SW 1271 (cell line): Measurements from ENCODE around the gene ARHGAP22.

ENCODE experiments used
- DNase-seq, 2 experiments: peaks; one replicate each; lab custom pipeline; 2025; lab: John Stamatoyannopoulos, UW

Gene ARHGAP22

GRCh38 chr10:48463318-48464003 lies 141.4 kb downstream of the ARHGAP22 start:
- no peak for DNase-seq

DNA sequence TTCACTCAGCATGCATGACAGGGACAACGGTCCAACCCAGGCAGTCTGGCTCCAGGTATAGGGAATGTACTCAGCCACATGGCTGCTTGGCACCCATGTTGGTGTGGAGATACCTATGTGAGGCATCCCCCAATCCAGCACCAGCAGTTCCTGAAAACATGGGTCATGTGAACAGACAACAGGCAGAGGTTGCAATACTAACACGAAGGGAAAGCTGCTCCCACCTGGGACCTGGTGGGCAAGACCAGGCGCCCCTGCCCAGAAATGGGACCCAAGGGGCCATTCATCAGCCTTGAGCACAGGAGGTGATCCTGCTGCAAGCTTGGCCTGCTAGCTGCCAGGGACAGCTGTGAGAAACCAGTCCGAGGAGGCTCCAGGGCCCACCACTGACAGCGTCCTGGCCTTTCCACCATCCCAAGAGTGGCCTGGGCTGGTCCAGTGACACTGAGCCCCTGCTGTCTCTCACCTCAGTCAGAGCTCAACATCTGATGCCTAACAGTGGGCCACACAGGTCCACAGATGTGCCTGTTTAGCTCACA lies 142.3 kb downstream of the ARHGAP22 start:
- no peak for DNase-seq

- DNase-seq, result no peak
Measured at GRCh38 chr10:48461623-48462481, 143.0 kb downstream of the ARHGAP22 start.

DNA sequence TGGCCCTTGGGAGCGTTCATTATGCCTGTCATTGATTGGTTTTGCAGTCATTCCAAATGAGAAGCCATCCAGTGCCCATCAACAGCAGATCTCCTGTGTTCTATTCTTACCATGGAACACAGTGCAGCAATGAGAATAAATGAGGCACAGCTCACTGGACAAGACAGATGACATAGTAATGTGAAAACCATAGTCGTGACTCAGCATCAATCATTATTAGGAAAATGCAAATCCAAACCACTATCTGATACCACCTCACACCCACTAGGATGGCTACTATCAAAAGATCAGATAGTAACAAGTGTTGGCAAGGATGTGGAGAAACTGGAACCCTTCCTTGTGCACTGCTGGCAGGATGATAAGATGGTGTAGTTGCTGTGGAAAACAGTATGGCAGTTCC lies 144.7 kb downstream of the ARHGAP22 start:
- no peak for DNase-seq

DNA sequence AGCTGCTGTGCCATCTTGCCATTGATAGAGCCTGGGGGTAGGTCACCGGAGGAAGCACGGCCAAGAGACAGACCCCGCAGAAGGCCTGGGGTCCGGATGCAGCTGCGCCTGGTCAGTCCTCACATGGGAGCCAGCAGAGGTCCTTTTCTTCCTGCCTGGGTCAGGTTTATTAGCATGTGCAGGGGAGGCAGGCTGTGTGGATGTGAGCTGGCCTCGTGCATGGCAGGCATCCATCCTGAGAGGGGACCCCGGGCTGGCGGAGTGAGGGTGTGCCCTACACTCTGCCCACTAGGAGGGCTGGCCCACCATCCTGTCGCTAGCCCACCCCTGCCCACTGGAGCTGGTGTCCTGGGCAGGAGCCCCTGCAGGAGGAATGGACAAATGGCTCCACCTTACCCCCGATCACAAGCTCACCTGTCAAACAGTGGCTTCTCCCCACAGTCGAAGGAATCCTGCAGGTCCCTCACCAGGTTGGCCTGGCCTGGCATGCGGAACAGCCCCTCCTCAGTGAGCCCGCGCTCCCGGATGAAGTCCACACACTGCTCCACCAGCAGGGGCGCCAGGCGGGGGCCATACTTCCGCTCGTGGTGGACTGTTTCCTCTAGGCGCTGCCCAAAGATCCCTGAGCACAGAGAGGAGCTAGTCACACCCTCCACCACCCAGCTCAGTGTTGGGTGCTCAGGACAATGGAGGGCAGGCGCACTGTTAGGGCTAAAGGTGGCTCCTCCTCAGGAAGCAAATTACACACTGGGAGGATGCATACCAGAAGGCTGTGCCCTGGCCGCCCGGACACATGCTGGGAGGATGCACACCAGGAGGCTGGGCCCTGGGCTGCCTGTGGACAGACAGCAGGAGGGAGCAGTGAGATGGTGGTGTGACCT lies 145.4 kb downstream of the ARHGAP22 start:
- DNase-seq, result no peak

DNA sequence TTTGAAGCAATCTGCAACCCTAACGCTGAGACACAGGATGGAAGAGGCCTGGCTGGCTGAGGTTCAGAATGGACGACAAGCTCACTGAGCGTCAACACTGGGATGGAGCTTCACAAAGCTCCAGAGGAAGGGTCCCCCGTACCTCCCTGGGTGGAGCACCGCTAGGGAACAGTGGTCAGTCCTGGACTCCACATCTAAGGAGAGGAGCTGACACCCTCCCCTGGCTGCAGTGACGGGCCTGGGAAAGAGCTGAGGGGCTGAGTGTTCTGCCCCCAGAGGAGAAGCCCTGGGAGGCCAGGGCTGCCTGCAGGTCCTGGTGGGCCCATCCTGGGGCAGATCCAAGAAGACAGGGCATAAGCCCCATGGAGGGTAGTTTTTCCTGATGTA lies 146.2 kb downstream of the ARHGAP22 start:
- no peak for DNase-seq

DNA sequence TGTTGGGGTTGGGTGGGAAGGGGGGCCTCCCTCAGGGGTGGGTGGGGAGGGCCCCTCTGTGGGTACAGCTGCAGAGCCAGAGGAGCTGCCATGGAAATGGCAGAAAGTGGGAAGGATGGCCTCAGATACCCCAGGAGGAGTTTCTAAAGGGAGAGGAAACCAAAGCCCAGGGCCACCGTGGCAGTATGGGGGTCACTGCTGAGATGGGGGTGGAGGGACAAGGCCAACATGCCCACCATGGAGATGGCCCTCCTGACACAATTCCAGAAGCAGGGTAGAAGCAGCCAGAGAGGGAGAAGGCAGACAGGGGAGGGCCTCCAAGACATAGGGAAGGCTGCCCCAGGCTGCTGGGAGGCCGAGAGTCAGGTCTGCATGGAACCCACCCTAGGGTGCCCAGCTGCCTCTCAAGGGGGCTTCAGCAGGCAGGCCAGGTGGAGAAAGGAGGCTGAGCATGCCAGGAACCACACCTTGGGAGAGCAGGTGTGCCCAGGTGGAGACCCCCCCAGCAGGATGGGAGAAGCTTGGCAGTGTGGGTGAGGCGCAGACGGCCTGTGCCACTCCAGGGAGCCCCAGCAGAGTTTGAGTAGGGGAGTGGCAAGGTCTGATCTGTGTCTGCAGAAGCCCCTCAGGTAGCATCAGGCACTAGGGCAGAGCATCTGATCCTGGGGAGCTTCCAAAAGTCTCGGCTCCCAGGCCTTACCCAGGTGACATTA lies 146.8 kb downstream of the ARHGAP22 start:
- DNase-seq, result no peak

GRCh38 chr10:48456808-48457761 lies 147.8 kb downstream of the ARHGAP22 start:
- DNase-seq, result no peak

DNA sequence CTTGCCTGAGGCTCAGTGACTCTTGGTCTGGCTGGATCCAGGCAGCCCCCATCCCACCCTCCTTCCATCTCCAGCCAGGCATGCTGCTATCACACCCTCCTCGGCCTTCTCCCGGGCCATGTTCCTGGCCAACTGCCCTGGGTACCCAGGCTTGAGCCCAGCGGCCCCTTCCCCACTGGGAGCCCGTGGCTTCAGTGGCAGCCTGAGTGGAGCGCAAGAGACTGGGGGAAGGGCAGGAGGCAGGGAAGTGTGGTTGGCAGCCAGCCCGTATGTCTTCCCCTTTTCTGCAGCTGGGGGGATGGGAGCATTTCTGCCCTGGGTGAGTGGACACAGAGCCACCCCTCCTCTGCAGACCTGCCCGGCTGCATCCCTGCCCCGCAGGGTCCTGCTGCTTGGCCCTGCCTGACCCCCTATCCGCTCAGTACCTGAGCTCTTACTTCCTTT lies 148.5 kb downstream of the ARHGAP22 start:
- DNase-seq, result no peak

- no peak for DNase-seq
Measured at GRCh38 chr10:48455392-48456151, 149.3 kb downstream of the ARHGAP22 start.

- DNase-seq, result no peak
Measured at GRCh38 chr10:48455055-48455391, 149.8 kb downstream of the ARHGAP22 start.

GRCh38 chr10:48454302-48455054 lies 150.4 kb downstream of the ARHGAP22 start:
- DNase-seq, result no peak

GRCh38 chr10:48453451-48454301 lies 151.2 kb downstream of the ARHGAP22 start:
- DNase-seq, result no peak

DNA sequence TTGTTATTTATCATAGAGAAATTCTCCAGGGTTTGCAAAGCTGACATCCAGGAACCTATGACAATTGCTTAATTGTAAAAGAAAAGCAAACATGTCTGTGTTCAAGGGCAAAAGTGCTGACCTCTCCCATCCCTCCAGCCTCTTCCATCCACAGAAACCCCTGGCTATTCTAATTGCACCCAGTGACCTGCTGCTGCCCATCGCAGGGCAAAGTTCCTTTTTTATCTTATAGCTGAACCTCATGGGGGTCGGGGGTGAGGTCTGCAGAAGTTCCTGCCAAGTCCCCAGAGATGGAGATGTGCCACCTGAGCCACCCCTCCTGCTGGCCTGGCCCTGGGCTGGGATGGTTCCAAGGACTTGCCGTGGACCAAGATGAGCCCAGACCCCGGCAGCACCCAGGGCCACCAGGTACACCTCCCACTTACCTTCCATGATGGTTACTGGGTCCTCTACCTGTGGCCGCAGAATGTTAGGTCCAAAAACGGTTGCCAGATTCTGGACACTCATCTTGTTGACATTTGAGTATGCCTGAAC lies 151.9 kb downstream of the ARHGAP22 start:
- DNase-seq, result no peak

DNA sequence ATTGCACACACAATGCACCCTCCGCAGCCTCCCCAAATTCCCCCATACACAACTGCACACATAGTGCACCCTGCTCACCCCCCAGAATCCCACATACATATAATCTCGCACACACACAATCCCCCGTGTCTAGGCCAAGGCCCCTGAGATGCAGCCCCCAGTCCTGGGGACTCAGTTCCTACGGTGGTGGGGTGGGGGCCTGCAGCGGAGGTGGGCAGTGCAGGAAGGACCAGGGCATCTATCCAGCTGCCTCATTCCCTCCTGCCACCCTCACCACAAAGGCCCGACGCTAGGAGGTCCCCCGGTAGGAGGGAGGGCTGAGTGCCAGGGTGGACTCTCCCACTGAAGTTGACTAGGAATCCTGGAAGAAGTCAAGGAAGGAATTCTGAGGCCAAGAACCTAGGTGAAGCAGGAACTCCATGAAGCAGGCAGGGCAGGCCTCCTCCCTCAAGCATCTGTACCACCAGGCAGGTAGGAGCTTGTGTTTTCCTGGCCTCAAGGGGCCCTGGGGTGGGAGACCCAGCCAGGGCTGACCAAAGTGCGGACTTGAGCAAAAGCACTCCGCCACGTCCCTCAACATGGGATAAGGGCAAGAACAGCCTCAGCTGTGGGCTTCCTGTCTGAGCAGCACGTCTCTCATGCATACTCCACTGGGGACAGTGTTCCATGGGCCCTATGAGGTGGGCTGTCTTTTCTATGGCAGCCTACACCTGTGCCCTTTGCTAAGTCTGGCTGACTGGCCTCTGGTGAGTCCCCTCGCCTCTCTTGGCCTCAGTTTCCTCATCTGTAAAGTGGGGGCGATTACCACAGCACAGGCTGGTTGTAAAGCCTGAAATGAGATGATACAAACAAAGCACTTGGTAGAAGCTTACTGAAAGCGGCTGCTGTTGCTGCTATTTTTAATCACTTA lies 152.6 kb downstream of the ARHGAP22 start:
- no peak for DNase-seq

GRCh38 chr10:48450741-48451466 lies 154.0 kb downstream of the ARHGAP22 start:
- DNase-seq, result no peak
